ENCODE measurements around the gene DND1.
"Not testable (repeated sequence)": the region's sequence is repeated elsewhere in the genome, so short reads cannot be mapped to it uniquely, and the experiment has no call there.

Gene DND1

DNA sequence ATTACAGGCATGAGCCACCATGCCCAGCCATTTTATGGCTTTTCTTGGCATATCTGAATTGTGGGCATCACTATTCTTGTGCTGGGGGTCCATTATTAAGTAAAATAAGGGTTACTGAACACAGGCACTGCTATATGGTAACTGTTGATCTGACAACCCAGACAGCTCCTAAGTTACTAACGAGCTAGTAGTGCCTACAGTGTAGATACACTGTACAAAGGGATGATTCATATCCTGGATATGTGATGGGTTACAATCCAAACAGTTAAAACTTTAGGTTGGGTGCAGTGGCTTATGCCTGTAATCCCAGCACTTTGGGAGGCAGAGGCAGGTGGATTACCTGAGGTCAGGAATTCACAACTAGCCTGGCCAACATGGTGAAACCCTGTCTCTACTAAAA lies 44.7 kb downstream of the DND1 start:
- DNase-seq, result no peak

DNA sequence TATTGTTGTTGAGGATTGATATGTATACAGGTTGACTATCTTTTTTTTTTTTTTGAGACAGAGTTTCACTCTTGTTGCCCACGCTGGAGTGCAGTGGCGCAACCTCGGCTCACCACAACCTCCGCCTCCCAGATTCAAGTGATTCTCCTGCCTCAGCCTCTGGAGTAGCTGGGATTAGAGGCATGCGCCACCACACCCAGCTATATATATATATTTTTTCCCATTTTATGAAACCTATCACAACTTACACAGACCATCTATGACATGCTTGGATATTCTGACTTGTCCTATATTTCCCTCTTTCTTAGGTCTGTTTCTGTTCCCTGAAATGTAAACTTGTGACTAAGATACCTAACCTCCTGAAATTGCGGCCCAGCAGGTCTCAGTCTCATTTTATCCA lies 45.4 kb downstream of the DND1 start:
- DNase-seq, result no peak

DNA sequence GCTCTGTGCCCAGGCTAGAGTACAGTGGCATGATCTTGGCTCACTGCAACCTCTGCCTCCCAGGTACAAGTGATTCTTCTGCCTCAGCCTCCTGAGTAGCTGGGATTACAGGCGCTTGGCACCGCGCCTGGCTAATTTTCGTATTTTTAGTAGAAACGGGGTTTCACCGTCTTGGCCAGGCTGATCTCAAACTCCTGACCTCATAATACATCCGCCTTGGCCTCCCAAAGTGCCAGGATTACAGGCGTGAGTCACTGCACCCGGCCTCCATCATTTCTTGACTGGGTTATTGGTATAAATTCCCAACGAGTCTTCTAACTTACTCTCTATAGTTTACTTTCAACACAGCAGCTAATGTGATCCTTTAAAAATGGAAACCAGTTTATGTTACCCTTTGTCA lies 48.5 kb downstream of the DND1 start:
- DNase-seq, result not testable (repeated sequence)

DNA sequence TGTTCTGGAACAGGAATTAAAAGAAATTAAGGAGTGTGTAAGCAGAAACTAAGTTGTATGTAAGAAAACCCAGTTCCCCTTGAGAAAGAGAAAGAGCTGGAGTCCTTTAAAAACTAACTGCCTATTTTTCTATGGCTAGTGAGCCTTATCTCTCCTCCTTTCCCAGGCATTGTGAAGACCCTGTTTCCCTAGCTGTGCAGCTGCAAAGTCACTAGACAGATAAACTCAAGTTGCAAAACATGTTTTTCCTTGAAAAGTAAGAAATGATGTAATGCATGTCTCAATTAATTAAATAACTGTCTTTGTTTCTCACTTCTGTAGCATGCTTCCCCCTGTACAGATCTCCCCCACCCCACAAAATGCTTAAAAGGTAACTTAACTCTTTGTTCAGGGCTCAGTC lies 50.3 kb downstream of the DND1 start:
- DNase-seq, result not testable (repeated sequence)

DNA sequence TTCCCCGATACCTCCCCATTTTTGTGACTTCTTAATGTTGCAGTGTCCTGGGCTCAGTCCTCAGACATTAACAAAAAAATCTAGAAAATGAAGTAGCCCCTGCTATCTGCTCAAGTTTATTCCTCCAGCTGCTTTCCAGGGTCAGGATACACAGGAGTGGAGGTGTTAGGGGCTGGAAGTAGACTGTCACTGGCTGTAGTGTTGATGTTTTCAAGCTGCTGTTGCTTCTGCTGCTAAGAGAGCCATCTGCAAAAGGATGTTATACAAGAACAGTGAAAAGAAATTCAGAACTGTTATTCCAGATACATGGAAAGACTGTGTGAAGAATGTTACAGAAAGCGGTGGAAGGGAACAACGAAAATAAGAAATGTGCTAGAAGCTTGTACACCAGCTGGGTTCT lies 51.1 kb downstream of the DND1 start:
- no peak for DNase-seq
